B cell (primary cell): ENCODE measurements around the gene ADCY3. TPM values are rescaled to one million over a fixed set of nuclear protein-coding genes. Genes with fewer than 3 reads are reported as not detected.

Experiments
- ATAC-seq: fragments of 200-7000 bp; cut with Tn5 transposase; one replicate; pipeline ENCODE4 v1.10.0; 2021; ENCODE audit warnings: low read depth, mild to moderate bottlenecking, moderate number of reproducible peaks, moderate library complexity
- CTCF ChIA-PET: fragments of 350-600 bp; sonication (Branson Sonifier 250); formaldehyde crosslinking; loops from one replicate; lab custom pipeline; 2021; ENCODE audit warnings: antibody characterized with exemption, inconsistent platforms; lab: Charles Lee
- POLR2A ChIA-PET: fragments of 350-600 bp; sonication (Branson Sonifier 250); formaldehyde crosslinking; loops from one replicate; lab custom pipeline; 2021; ENCODE audit warnings: antibody characterized with exemption; lab: Charles Lee
- DNase-seq: peaks from one replicate; pipeline ENCODE4 v3.0.0; 2013
- H2AFZ ChIP-seq: 2 replicates; pipeline ENCODE4 v1.6.1; 2012; ENCODE audit warnings: mild to moderate bottlenecking, low read depth, low read length; ENCODE audit not compliant: insufficient read depth, poor library complexity, severe bottlenecking
- H3K27ac ChIP-seq, 2 donors: 1 replicate in 1 of 2; 2 replicates in 1 of 2; pipeline ENCODE4 v1.5.1; 2012 to 2013; ENCODE audit warnings: low read length in 2 of 2, mild to moderate bottlenecking in 2 of 2, moderate library complexity in 1 of 2
- H3K27me3 ChIP-seq, 4 experiments: fragments of 200-600 bp in 1 of 4; sonication (generic) in 1 of 4; replicated peaks in 1 of 4; 1 replicate in 2 of 4; 2 replicates in 2 of 4; pipeline versions ENCODE4 v1.6.1 to v1.7.0; 2013 to 2016; ENCODE audit warnings: low read length in 3 of 4, mild to moderate bottlenecking in 2 of 4, mixed read lengths in 1 of 4, moderate library complexity in 1 of 4; ENCODE audit not compliant: insufficient read depth in 4 of 4, control insufficient read depth in 3 of 4; ENCODE audit errors: control extremely low read depth in 1 of 4
- H3K36me3 ChIP-seq, 2 experiments: replicated peaks in 1 of 2; 1 replicate in 1 of 2; 2 replicates in 1 of 2; pipeline versions ENCODE4 v1.6.1 to v1.7.1; 2013; ENCODE audit warnings: low read length in 1 of 2; ENCODE audit not compliant: insufficient read depth in 2 of 2, control insufficient read depth in 1 of 2; ENCODE audit errors: control extremely low read depth in 1 of 2, extremely low read depth in 1 of 2
- H3K4me1 ChIP-seq, 2 donors: fragments of 200-600 bp in 1 of 2; sonication (generic) in 1 of 2; 1 replicate in 1 of 2; 2 replicates in 1 of 2; pipeline versions ENCODE4 v1.5.1 to v1.6.1; 2013 to 2017; ENCODE audit warnings: low read length in 2 of 2; ENCODE audit not compliant: control insufficient read depth in 2 of 2, insufficient read depth in 2 of 2
- H3K4me2 ChIP-seq: replicated peaks from 2 replicates; pipeline ENCODE3; 2012; ENCODE audit warnings: mild to moderate bottlenecking, low read depth, low read length; ENCODE audit not compliant: poor library complexity, severe bottlenecking
- H3K4me3 ChIP-seq, 5 experiments: fragments of 200-600 bp in 1 of 5; sonication (generic) in 1 of 5; 1 replicate in 3 of 5; 2 replicates in 2 of 5; pipeline versions ENCODE4 v1.5.1 to v1.7.0; 2011 to 2016; ENCODE audit warnings: low read length in 4 of 5, mild to moderate bottlenecking in 4 of 5, low read depth in 2 of 5, control low read depth in 1 of 5, moderate library complexity in 1 of 5; ENCODE audit not compliant: insufficient read depth in 1 of 5; ENCODE audit errors: control extremely low read depth in 1 of 5, extremely low read depth in 1 of 5
- H3K79me2 ChIP-seq: fragments of 200-600 bp; sonication (generic); one replicate; pipeline ENCODE4 v1.6.0; 2016; ENCODE audit warnings: low read length; ENCODE audit not compliant: control insufficient read depth, insufficient read depth
- H3K9ac ChIP-seq: fragments of 200-600 bp; sonication (generic); 2 replicates; pipeline ENCODE4 v1.6.1; 2017; ENCODE audit warnings: mild to moderate bottlenecking, low read length, moderate library complexity
- H3K9me3 ChIP-seq, 3 donors: one replicate each; pipeline versions ENCODE4 v1.6.1 to v1.7.1; 2013; ENCODE audit warnings: low read length in 2 of 3; ENCODE audit not compliant: control insufficient read depth in 2 of 3, insufficient read depth in 1 of 3; ENCODE audit errors: control extremely low read depth in 1 of 3
- H4K20me1 ChIP-seq: 2 replicates; pipeline ENCODE4 v1.6.0; 2012; ENCODE audit warnings: mild to moderate bottlenecking, low read length; ENCODE audit not compliant: insufficient read depth, control insufficient read depth, poor library complexity, severe bottlenecking
- H3K27ac Mint-ChIP-seq: one replicate; pipeline ENCODE4 v1.8.0; 2021; ENCODE audit warnings: mixed read lengths
- H3K27me3 Mint-ChIP-seq: one replicate; pipeline ENCODE4 v1.8.0; 2021; ENCODE audit warnings: mixed read lengths
- H3K4me1 Mint-ChIP-seq: one replicate; pipeline ENCODE4 v1.8.0; 2021; ENCODE audit warnings: mixed read lengths
- H3K4me3 Mint-ChIP-seq: one replicate; pipeline ENCODE4 v1.8.0; 2021; ENCODE audit warnings: mixed read lengths
- H3K9me3 Mint-ChIP-seq: one replicate; pipeline ENCODE4 v1.8.0; 2022; ENCODE audit warnings: mixed read lengths; ENCODE audit not compliant: insufficient read depth
- EZH2 ChIP-seq: IDR thresholded peaks from 2 replicates; pipeline ENCODE4 v1.6.1; 2012; ENCODE audit warnings: borderline replicate concordance, low read depth, mild to moderate bottlenecking, moderate library complexity, low read length; ENCODE audit not compliant: insufficient read depth, poor library complexity, severe bottlenecking
- WGBS: methylation state at CpG from one replicate; pipeline ENCODE4 v1.1.5; 2013; ENCODE audit warnings: missing lambda C conversion rate; ENCODE audit not compliant: insufficient coverage; 5-methylcytosine and 5-hydroxymethylcytosine counted together
- intact Hi-C: fragments of 100-400 bp; cut with micrococcal nuclease; formaldehyde crosslinking; loops from one replicate; pipeline ENCODE4 v1.10.0; 2022
- polyA plus RNA-seq: library from polyadenylated mRNA; depleted of rRNA; stranded (reverse); fragments of >200 nt; gene quantifications from 2 replicates; pipeline ENCODE4 v1.2.3, GENCODE V29; 2012
- total RNA-seq, 2 donors: library from RNA; stranded (reverse); fragments of 120-200 nt in 1 of 2; gene quantifications; 1 replicate in 1 of 2; 2 replicates in 1 of 2; pipeline versions ENCODE4 v1.2.3 to v1.2.4, GENCODE V29; 2013 to 2022
- TF ChIP-seq, protein P1 (sequence below): fragments of 200-600 bp; IDR thresholded peaks from one replicate; pipeline ENCODE4 v1.8.0; 2022; ENCODE audit warnings: antibody characterized with exemption, mild to moderate bottlenecking

ADCY3 gene
- total and polyA plus RNA-seq, 2 donors (not counting 1 experiment from before 2014, with no cell fraction given), result 48.4 to 73.0 TPM

DNA sequence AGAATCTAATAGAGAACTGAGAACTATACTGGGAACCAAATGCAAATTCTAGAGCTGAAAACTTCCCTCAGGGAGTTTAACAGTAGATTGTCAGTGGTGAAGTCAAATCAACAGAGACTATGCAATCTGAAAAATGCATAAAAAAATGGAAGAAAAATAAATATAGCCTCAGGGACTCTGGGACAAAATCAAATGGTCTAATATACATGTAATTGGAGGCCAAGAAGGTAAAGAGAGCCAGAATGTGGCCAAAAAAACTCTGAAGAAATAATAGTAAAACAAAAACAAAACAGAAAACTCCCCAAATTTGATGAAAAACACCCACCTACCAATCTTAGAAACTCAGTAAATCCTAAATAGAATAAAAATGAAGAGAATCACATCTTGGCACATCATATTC lies 35.2 kb upstream of the ADCY3 start:
- no peak overlapping the region for H3K4me2 ChIP-seq
- no peak overlapping the region for H3K27ac Mint-ChIP-seq
- no peaks in the 10 kb centered on the region for H3K79me2 ChIP-seq
- no peaks in the 10 kb centered on the region for H3K27me3 ChIP-seq
- CTCF ChIA-PET, result no interaction called here
- peaks cover 20 to 69% of the 10 kb centered on the region in 2 experiments for H3K36me3 ChIP-seq
- H3K9me3 Mint-ChIP-seq, result peaks cover 11% of the 10 kb centered on the region
- H3K27me3 Mint-ChIP-seq, result no peaks in the 10 kb centered on the region
- DNase-seq (no peak), ATAC-seq (no peak)
- no peaks in the 10 kb centered on the region for H4K20me1 ChIP-seq
- no peaks in the 10 kb centered on the region for H3K4me1 ChIP-seq
- intact Hi-C loops, result no loop called here
- H3K4me3 ChIP-seq, result no peak overlapping the region
- H3K9me3 ChIP-seq, result peaks cover 2 to 13% (median 7%) of the 10 kb centered on the region in 3 donors
- H3K9ac ChIP-seq, result no peak overlapping the region
- no peaks in the 10 kb centered on the region for H3K4me1 Mint-ChIP-seq
- no peak overlapping the region for H3K27ac ChIP-seq
- POLR2A ChIA-PET, result no interaction called here
- no peak overlapping the region for H2AFZ ChIP-seq
- TF ChIP-seq, protein P1, sequence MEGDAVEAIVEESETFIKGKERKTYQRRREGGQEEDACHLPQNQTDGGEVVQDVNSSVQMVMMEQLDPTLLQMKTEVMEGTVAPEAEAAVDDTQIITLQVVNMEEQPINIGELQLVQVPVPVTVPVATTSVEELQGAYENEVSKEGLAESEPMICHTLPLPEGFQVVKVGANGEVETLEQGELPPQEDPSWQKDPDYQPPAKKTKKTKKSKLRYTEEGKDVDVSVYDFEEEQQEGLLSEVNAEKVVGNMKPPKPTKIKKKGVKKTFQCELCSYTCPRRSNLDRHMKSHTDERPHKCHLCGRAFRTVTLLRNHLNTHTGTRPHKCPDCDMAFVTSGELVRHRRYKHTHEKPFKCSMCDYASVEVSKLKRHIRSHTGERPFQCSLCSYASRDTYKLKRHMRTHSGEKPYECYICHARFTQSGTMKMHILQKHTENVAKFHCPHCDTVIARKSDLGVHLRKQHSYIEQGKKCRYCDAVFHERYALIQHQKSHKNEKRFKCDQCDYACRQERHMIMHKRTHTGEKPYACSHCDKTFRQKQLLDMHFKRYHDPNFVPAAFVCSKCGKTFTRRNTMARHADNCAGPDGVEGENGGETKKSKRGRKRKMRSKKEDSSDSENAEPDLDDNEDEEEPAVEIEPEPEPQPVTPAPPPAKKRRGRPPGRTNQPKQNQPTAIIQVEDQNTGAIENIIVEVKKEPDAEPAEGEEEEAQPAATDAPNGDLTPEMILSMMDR, result no peak
- TF ChIP-seq EZH2, result no peak
- H3K4me3 Mint-ChIP-seq, result no peak overlapping the region

GRCh38 chr2:24950102-24950501 lies 30.1 kb upstream of the ADCY3 start:
- H3K27me3 ChIP-seq, result no peaks in the 10 kb centered on the region
- Mint-ChIP-seq H3K9me3 (no peaks in the 10 kb centered on the region), H3K27ac (peak overlapping the region; percentile 29), H3K4me3 (no peak overlapping the region), H3K27me3 (no peaks in the 10 kb centered on the region), H3K4me1 (no peaks in the 10 kb centered on the region)
- no peak overlapping the region for H3K4me3 ChIP-seq
- H3K36me3 ChIP-seq, result peaks cover 12 to 54% of the 10 kb centered on the region in 2 experiments
- H3K79me2 ChIP-seq, result no peaks in the 10 kb centered on the region
- CTCF ChIA-PET, result no interaction called here
- no peak overlapping the region for H3K27ac ChIP-seq
- intact Hi-C loops, result no loop called here
- ATAC-seq (no peak), DNase-seq (no peak)
- H3K4me2 ChIP-seq, result no peak overlapping the region
- H3K9me3 ChIP-seq, result peaks cover 0 to 7% (median 7%) of the 10 kb centered on the region in 3 donors
- no peaks in the 10 kb centered on the region for H3K4me1 ChIP-seq
- H3K9ac ChIP-seq, result no peak overlapping the region
- no peaks in the 10 kb centered on the region for H4K20me1 ChIP-seq
- TF ChIP-seq, protein P1, result no peak
- TF ChIP-seq EZH2, result no peak
- 100% methylated on average over 1 of the region's 7 CpGs for WGBS
- POLR2A ChIA-PET, result no interaction called here
- H2AFZ ChIP-seq, result no peak overlapping the region
